GM18505 (cell line): ENCODE results near the gene PRDX5.
A peak's percentile ranks its signal among the peaks of the same experiment; 100 is the strongest.

Experiments
- ATAC-seq: cut with Tn5 transposase; IDR thresholded peaks from one replicate; pipeline ENCODE4 v1.9.1; 2021; ENCODE audit not compliant: unreplicated experiment
- POLR2A ChIP-seq: IDR thresholded peaks from 4 replicates; pipeline ENCODE4 v1.6.1; 2011; ENCODE audit warnings: borderline replicate concordance; ENCODE audit not compliant: insufficient read depth, insufficient read length; ENCODE audit errors: extremely low read depth

The PRDX5 gene

GRCh38 chr11:64351136-64351631 is 33.3 kb downstream of the PRDX5 start:
- ATAC-seq = no peak

DNA sequence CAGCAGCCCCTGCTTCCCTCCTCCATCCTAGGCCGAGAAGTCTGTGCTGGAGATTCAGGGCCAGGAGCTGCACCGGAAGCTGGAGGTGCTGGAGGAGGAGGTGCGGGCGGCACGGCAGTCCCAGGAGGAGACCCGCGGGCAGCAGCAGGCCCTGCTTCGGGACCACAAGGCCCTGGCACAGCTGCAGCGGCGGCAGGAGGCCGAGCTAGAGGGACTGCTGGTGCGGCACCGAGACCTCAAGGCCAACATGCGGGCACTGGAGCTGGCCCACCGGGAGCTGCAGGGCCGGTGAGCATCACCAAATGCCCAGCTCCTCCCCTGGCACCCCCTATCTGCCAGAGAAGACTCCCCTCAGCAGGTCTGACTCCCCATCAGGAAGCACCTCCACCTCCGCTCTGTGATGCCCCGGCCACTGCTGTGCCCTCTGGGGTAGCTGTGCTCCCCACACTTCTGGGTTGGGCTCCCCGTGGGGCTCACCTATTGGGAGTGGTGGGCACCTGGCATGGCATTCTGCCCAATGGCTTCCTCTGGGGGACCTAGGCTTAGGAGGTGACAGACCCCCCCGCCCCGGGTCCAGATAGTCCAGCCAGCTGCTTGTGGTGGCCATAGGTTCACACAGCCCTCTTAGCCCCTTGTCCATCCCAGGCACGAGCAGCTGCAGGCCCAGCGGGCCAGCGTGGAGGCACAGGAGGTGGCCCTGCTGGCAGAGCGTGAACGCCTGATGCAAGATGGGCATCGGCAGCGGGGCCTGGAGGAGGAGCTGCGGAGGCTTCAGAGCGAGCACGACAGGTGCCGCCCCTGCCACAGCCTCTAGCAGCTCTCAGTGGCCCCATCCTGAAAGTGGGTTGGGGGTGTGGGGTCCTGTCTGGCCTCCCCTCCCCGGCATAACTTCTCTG is 34.4 kb downstream of the PRDX5 start:
- ATAC-seq = no peak
- TF ChIP-seq POLR2A = no peak

More at GRCh38 chr11:64351136-64351631, 33.3 kb downstream of the PRDX5 start:
- TF ChIP-seq POLR2A = no peak

DNA sequence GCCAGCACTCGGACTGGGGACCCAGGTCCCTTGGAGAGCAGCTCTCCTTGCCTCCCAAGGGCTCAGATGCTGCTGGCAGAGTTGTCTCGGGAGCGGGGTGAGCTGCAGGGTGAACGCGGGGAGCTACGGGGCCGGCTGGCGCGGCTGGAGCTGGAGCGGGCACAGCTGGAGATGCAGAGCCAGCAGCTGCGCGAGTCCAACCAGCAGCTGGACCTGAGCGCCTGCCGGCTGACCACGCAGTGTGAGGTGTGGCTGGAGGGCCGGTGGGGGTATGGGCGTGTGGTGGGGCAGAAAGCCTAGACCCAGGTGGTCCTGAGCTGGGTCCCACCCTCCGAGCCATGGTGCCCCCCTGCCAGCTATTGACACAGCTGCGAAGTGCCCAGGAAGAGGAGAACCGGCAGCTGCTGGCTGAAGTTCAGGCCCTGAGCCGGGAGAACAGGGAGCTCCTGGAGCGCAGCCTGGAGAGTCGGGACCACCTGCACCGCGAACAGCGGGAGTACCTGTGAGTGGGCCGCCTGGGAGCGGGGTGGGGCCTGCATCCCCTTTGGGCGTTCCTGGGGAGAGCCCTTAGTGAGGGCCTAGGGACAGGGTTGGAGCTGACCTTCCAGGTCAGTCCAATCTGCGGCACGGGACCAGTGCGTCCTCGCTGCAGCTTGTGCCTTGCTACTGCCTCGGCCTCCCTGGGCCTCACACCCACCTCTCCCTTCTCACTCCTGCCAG is 35.2 kb downstream of the PRDX5 start:
- ATAC-seq = no peak
- no peak for TF ChIP-seq POLR2A

- TF ChIP-seq POLR2A = no peak
- ATAC-seq = no peak
Observed at GRCh38 chr11:64353715-64354506, 36.0 kb downstream of the PRDX5 start.

GRCh38 chr11:64355078-64355940 is 37.4 kb downstream of the PRDX5 start:
- ATAC-seq = no peak
- no peak for TF ChIP-seq POLR2A

- ATAC-seq = no peak
- TF ChIP-seq POLR2A = no peak
Observed at GRCh38 chr11:64356498-64357411, 38.8 kb downstream of the PRDX5 start.

GRCh38 chr11:64357446-64357845 is 39.5 kb downstream of the PRDX5 start:
- TF ChIP-seq POLR2A = no peak

DNA sequence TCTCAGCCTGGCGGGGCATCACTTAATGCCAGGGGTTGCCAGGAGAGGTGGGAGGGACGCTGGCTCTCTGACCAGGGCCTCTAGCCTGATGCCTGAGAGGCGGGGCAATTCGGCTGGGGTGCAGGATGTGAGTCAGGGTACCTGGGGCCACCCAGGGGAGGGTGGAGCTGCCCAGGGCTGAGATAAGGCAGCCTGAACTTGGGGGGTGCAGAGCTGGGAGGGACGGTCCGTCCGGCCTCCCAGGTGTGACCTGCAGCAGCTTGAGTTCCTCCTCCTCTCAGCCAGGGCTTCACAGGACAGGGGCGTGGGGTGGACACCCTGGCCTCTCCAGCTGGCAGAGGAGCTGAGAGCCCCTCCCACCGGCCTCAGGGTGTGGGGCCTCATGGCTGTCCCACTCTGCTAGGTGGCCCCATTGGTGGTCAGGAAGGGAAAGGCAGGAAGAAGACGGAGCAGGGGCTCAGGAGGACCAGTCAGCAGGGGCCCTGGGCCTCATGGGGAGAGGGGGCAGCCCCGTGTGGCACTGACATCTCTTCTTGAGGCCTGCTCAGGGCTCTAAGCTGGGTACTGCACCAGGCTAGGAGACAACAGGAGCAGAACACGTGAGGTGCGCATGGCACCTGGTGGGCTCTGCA is 40.1 kb downstream of the PRDX5 start:
- no peak for ATAC-seq
- no peak for TF ChIP-seq POLR2A

More at GRCh38 chr11:64357446-64357845, 39.5 kb downstream of the PRDX5 start:
- no peak for ATAC-seq

GRCh38 chr11:64358536-64358906 is 40.6 kb downstream of the PRDX5 start:
- no peak for TF ChIP-seq POLR2A
- no peak for ATAC-seq

- ATAC-seq = no peak
- TF ChIP-seq POLR2A = peak; percentile 73
Observed at GRCh38 chr11:64358907-64359711, 41.2 kb downstream of the PRDX5 start, which contains the start of gene RPS6KA4. Gene RPS6KA4 (plus strand): TSS chr11:64359162. CDS start chr11:64359236, 74 bp downstream.
